Right lobe of liver (tissue), 6 donors: ENCODE measurements around the gene MED20. TPM values are rescaled to one million over a fixed set of nuclear protein-coding genes. Genes with fewer than 3 reads are reported as not detected.
A peak's percentile ranks its signal among the peaks of the same experiment; 100 is the strongest.

Experiments used
- ATAC-seq, 4 donors: fragments of 200-7000 bp; cut with Tn5 transposase; one replicate each; pipeline ENCODE4 v1.9.1; 2020; ENCODE audit warnings: mild to moderate bottlenecking in 4 of 4, moderate library complexity in 4 of 4
- DNase-seq, 3 donors: peaks; one replicate each; pipeline ENCODE4 v3.0.0-alpha.2; 2020
- H3K27ac ChIP-seq, 3 donors: fragments of 200-600 bp; one replicate each; pipeline ENCODE4 v1.8.0; 2022
- H3K27me3 ChIP-seq, 2 donors: fragments of 200-600 bp; one replicate each; pipeline ENCODE4 v1.8.0; 2022
- H3K36me3 ChIP-seq, 4 donors: fragments of 200-600 bp; sonication (generic) in 1 of 4; one replicate each; pipeline versions ENCODE4 v1.5.1 to v1.8.0; 2017 to 2022; ENCODE audit warnings: control low read depth in 1 of 4
- H3K4me1 ChIP-seq, 4 donors: fragments of 200-600 bp; sonication (generic) in 1 of 4; one replicate each; pipeline versions ENCODE4 v1.5.1 to v1.8.0; 2017 to 2022; ENCODE audit warnings: control low read depth in 1 of 4
- H3K4me3 ChIP-seq, 3 donors: fragments of 200-600 bp; one replicate each; pipeline ENCODE4 v1.8.0; 2022
- H3K9me3 ChIP-seq, 4 donors: fragments of 200-600 bp; sonication (generic) in 1 of 4; one replicate each; pipeline versions ENCODE4 v1.5.1 to v1.8.0; 2017 to 2022; ENCODE audit warnings: control low read depth in 1 of 4
- POLR2A ChIP-seq: fragments of 450-650 bp; IDR thresholded peaks from one replicate; pipeline ENCODE4 v1.6.1; 2017; ENCODE audit warnings: antibody characterized with exemption, mild to moderate bottlenecking
- WGBS: methylation state at CpG from one replicate; pipeline ENCODE4 v1.1.6; 2018; ENCODE audit warnings: low coverage, low lambda C conversion rate; ENCODE audit not compliant: insufficient coverage; ENCODE audit errors: missing lambda C conversion rate; 5-methylcytosine and 5-hydroxymethylcytosine counted together
- intact Hi-C, 2 donors: fragments of 100-400 bp; cut with DNase I; formaldehyde crosslinking; loops; one replicate each; pipeline versions ENCODE4 v1.11.2 to v1.14.1; 2022
- total RNA-seq, 6 experiments: library from RNA; depleted of rRNA in 2 of 6; stranded (reverse); fragments of >200 nt in 2 of 6; fragmentation: NEBNext Ultra II Directional in 3 of 6; extraction: Animal tissue kit (Norgen Biotek cat#: 25700) in 3 of 6; gene quantifications; one replicate each; pipeline versions ENCODE4 v1.1.0 to v1.2.4, GENCODE V29; 2016 to 2023
- TF ChIP-seq, protein P1 (sequence below), 4 donors: fragments of 200-600 bp in 3 of 4; fragments of 450-650 bp in 1 of 4; IDR thresholded peaks; one replicate each; pipeline versions ENCODE4 v1.5.1 to v1.8.0; 2016 to 2022; ENCODE audit warnings: antibody characterized with exemption in 4 of 4, mild to moderate bottlenecking in 2 of 4
- donor health status: DM: no; HTN: yes; CAD: no.
- donor health status: DM: no; HTN: no; CAD: no.
- donor health status: DM: no; HTN: no; CAD: no.
- donor health status: DM: no; HTN: yes; CAD: no.
- donor health status: DM: no; HTN: yes; CAD: no.

MED20 gene
- total RNA-seq, 6 experiments from 2014 or later: 7.2 to 10.8 (median 7.7) TPM

DNA sequence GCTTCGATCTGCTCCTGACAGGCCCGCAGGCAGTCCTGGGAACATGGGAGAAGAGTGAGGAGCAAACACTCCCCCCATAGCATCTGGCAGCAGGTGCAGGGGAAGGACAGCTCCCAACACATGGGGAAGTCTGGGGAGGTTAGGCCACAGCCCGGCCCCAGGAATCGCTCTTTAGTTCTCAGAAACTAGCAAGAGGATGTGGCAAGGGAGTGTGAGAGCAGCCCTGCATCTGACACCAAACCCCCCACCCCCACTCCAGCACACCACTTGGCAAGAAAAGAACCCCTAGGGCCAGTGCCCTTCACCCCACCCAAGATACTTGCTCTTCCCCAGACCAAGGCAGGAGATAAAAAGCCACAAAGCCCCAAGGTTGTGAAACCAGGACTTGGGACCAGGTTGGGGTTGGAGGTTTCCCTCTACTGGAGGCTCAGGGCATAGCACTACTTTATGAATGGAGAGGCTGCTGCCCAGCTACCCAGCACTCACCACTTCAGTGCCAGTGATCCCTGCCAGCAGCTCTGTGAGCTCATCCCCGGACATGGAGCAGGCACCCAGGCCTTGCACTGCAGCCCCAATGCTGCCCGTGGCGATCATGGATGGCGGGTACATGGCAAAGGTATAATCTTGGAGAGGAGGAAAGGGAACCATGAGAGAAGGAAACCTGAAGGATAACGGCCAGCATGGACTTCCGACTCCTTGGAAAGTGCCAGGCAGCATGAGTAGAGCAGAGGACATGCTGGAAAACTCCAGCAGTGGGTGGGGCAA, 15.3 kb upstream of the MED20 start:
- peaks cover 0 to 46% (median 20%) of the 10 kb centered on the region in 4 donors for H3K36me3 ChIP-seq
- TF ChIP-seq, protein P1, sequence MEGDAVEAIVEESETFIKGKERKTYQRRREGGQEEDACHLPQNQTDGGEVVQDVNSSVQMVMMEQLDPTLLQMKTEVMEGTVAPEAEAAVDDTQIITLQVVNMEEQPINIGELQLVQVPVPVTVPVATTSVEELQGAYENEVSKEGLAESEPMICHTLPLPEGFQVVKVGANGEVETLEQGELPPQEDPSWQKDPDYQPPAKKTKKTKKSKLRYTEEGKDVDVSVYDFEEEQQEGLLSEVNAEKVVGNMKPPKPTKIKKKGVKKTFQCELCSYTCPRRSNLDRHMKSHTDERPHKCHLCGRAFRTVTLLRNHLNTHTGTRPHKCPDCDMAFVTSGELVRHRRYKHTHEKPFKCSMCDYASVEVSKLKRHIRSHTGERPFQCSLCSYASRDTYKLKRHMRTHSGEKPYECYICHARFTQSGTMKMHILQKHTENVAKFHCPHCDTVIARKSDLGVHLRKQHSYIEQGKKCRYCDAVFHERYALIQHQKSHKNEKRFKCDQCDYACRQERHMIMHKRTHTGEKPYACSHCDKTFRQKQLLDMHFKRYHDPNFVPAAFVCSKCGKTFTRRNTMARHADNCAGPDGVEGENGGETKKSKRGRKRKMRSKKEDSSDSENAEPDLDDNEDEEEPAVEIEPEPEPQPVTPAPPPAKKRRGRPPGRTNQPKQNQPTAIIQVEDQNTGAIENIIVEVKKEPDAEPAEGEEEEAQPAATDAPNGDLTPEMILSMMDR (IDR thresholded peaks at IDR 0.05): peak; percentile 83 to 88 (median 86)
- TF ChIP-seq POLR2A: no peak
- intact Hi-C loops: loop anchor here in 1 of 2 donors (10.0 kb wide), 1 partner anchor 109 kb away; no protein-coding TSS in a partner anchor
- DNase-seq (peak; percentile 74 to 85 (median 79)), ATAC-seq (peak; percentile 90 to 95 (median 94))
- peaks cover 0 to 12% (median 0%) of the 10 kb centered on the region in 4 donors for H3K4me1 ChIP-seq
- 25% methylated on average over 6 of the region's 10 CpGs for WGBS
- no peaks in the 10 kb centered on the region for H3K9me3 ChIP-seq
- no peak overlapping the region for H3K27ac ChIP-seq
- H3K27me3 ChIP-seq: no peaks in the 10 kb centered on the region
- no peak overlapping the region for H3K4me3 ChIP-seq

- WGBS: no CpG with 5 or more reads among the region's 8 CpGs
- H3K36me3 ChIP-seq: peaks cover 0 to 52% (median 24%) of the 10 kb centered on the region in 4 donors
- no peak overlapping the region for H3K4me3 ChIP-seq
- no peak for TF ChIP-seq POLR2A
- TF ChIP-seq, protein P1 (IDR thresholded peaks at IDR 0.05): no peak
- DNase-seq: peak in 1 of 3 donors; percentile 22
- ATAC-seq: no peak
- H3K4me1 ChIP-seq: peaks cover 0 to 10% (median 0%) of the 10 kb centered on the region in 4 donors
- no peaks in the 10 kb centered on the region for H3K27me3 ChIP-seq
- intact Hi-C loops: loop anchor here in 1 of 2 donors (10.0 kb wide), 1 partner anchor 109 kb away; no protein-coding TSS in a partner anchor
- no peak overlapping the region for H3K27ac ChIP-seq
- no peaks in the 10 kb centered on the region for H3K9me3 ChIP-seq
Observed at GRCh38 chr6:41935685-41936072, 14.7 kb upstream of the MED20 start.

DNA sequence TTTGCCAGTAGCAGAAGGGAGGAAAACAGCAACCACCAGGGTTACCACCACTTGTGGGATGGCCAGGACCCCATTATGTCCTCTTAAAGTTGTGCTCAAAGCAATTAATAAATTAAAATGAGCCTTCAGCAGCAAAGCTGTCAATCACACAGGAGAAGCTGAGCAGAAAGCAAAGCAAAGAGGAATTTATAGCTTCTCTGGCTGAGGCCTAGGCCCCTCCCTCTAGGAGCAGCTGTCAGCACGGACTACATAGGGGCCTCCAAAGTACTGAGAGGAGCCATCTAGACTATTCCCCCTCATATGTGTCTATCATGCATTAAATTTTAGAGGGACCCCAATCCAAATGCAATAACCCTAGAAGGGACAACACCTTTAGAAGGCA, 14.2 kb upstream of the MED20 start:
- ATAC-seq: no peak
- peaks cover 0 to 5% (median 0%) of the 10 kb centered on the region in 4 donors for H3K4me1 ChIP-seq

DNA sequence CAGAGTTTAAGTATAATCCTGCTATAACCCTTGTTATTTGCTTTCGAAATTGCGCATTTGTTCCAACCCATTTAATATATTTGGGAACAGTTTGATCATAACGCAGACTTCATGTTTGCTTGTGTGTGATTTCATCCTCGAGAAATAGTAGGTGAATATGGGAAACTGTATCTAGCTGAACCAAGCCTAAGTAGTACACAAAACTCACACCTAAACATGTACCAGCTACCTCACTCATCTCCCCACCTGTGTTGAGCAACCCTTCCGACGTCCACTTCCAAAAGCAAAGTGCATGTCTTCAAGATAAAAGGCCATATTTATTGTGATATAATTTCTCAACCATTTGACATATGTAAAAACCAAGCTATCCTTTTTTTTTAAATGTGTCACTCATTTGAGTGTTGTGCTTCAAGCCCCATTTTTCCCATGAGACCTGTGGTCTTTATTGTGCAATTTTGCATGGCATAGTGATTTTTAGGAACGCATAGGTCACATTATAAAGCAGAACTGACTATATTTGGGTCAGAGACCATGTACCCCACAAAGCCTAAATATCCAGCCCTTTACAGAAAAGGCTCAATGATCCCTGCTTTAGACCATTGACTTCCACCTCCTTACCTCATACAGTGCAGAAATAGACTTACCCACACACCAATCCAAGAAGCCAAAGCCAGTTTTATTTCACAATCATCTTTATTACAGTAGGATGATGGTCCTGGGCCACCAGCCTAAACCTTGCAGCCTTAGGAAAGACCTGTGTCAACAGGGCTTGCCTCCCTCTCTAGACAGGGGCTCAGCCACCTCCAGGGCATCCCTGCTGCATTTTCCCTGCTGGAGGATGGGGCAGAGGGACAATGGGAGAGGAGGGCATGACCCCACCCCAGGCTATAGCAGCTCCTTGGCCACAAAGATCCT, 13.6 kb upstream of the MED20 start:
- intact Hi-C loops: loop anchor here in 1 of 2 donors (10.0 kb wide), 1 partner anchor 110 kb away; no protein-coding TSS in a partner anchor
- Histone ChIP-seq H3K27ac (no peak overlapping the region), H3K9me3 (no peaks in the 10 kb centered on the region), H3K4me3 (no peak overlapping the region), H3K36me3 (peaks cover 0 to 64% (median 28%) of the 10 kb centered on the region in 4 donors), H3K27me3 (no peaks in the 10 kb centered on the region), H3K4me1 (peaks cover 0 to 4% (median 0%) of the 10 kb centered on the region in 4 donors)
- ATAC-seq (no peak), DNase-seq (no peak)
- 61% methylated on average over 7 of the region's 7 CpGs for WGBS
- TF ChIP-seq, protein P1 (IDR thresholded peaks at IDR 0.05): no peak
- no peak for TF ChIP-seq POLR2A

More for the DNA sequence above, 14.2 kb upstream of the MED20 start:
- no peaks in the 10 kb centered on the region for H3K27me3 ChIP-seq
- no peaks in the 10 kb centered on the region for H3K9me3 ChIP-seq
- H3K27ac ChIP-seq: no peak overlapping the region
- no peak overlapping the region for H3K4me3 ChIP-seq
- intact Hi-C loops: loop anchor here in 1 of 2 donors (10.0 kb wide), 1 partner anchor 110 kb away; no protein-coding TSS in a partner anchor
- TF ChIP-seq, protein P1 (IDR thresholded peaks at IDR 0.05): no peak
- TF ChIP-seq POLR2A: no peak
- H3K36me3 ChIP-seq: peaks cover 0 to 57% (median 26%) of the 10 kb centered on the region in 4 donors
- DNase-seq: no peak
- WGBS: 50% methylated on average over 1 of the region's 1 CpG
